ENCODE measurements around the gene DDX51.
"Not testable (repeated sequence)": the region's sequence is repeated elsewhere in the genome, so short reads cannot be mapped to it uniquely, and the experiment has no call there.

DDX51 gene

GRCh38 chr12:132154941-132155770, 11.0 kb upstream of the DDX51 start:
- peak; percentile 18 for DNase-seq (ENCODE audit: low read depth)

- no peak for DNase-seq (ENCODE audit: low read depth)
These were observed 10.2 kb upstream of the DDX51 start for GRCh38 chr12:132154341-132154761.

- peak; percentile 67 for DNase-seq (ENCODE audit: low read depth)
These were observed 9.6 kb upstream of the DDX51 start for GRCh38 chr12:132153501-132154340.

GRCh38 chr12:132152953-132153352, 8.8 kb upstream of the DDX51 start:
- no peak for DNase-seq (ENCODE audit: low read depth)

- DNase-seq (ENCODE audit: low read depth), result no peak
These were observed 8.3 kb upstream of the DDX51 start for GRCh38 chr12:132152411-132152821.

GRCh38 chr12:132151766-132152410, 7.8 kb upstream of the DDX51 start:
- no peak for DNase-seq (ENCODE audit: low read depth)

- no peak for DNase-seq (ENCODE audit: low read depth)
These were observed 7.1 kb upstream of the DDX51 start for GRCh38 chr12:132151145-132151765.

GRCh38 chr12:132150780-132151144, 6.6 kb upstream of the DDX51 start:
- no peak for DNase-seq (ENCODE audit: low read depth)

GRCh38 chr12:132149526-132149925, 5.4 kb upstream of the DDX51 start:
- DNase-seq (ENCODE audit: low read depth), result not testable (repeated sequence)

- DNase-seq (ENCODE audit: low read depth), result no peak
These were observed 4.4 kb upstream of the DDX51 start for GRCh38 chr12:132148368-132149045.

GRCh38 chr12:132147423-132148367, 3.6 kb upstream of the DDX51 start:
- DNase-seq (ENCODE audit: low read depth), result no peak

- no peak for DNase-seq (ENCODE audit: low read depth)
These were observed 2.8 kb upstream of the DDX51 start for GRCh38 chr12:132146772-132147422.

GRCh38 chr12:132146098-132146497, 2.0 kb upstream of the DDX51 start:
- DNase-seq (ENCODE audit: low read depth), result no peak

- DNase-seq (ENCODE audit: low read depth), result no peak
These were observed 1.2 kb upstream of the DDX51 start for GRCh38 chr12:132145334-132145733.

- peak; percentile 12 for DNase-seq (ENCODE audit: low read depth)
These were observed 670 bp upstream of the DDX51 start for GRCh38 chr12:132144810-132145168.

- DNase-seq (ENCODE audit: low read depth), result peak; percentile 13
These were observed 615 bp downstream of the DDX51 start for GRCh38 chr12:132143336-132144071.

- DNase-seq (ENCODE audit: low read depth), result no peak
These were observed 1.3 kb downstream of the DDX51 start for GRCh38 chr12:132142679-132143335.

GRCh38 chr12:132141976-132142678, 2.0 kb downstream of the DDX51 start:
- no peak for DNase-seq (ENCODE audit: low read depth)
